ENCODE results near the gene IL9R.

IL9R gene

DNA sequence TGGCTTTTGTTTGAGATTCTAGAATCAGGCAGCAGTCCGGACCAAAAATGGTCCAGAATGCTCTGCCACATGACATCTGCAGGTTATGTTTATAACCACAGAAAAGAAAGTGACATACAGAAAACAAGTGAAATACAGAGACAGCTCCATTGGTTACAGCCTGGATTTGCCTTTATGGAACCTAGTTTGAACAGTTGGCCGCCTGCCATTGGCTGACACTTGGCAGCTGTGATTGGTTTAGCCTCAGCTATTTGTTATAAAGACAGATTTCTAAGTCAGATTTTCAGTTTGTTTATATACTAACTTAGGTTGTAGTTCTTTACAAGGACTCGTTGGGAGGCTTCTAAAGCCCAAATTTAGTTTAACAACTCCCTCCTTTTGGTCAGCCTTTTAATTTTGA lies 40.8 kb upstream of the IL9R start:
- no peak for TF ChIP-seq CTCF (conservative IDR thresholded peaks at IDR 0.05; ENCODE audit: low read depth, low read length)
- DNase-seq (ENCODE audit: low read depth) = peak; percentile 2
- H3K4me3 ChIP-seq (ENCODE audit: low read depth, low read length) = no peak overlapping the region

DNA sequence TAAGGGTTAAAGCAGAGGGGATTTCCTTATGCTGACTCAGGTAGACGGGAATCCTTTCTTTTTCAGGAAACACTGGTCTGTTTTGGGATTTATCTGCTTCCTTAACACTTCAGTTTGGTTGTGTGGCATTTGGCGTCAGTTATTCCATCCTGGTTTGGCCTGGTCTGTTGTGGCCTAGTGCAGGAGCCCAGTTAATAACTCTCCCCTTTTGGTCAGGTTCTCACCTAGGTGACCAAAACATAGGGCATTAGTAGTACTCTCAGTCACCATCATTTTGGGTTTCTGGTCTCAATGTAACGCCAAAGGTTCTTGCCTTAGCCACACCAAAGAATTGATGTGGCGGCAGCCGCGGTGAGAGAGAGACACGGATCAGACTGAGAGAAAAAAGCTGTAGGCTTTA lies 39.7 kb upstream of the IL9R start:
- DNase-seq (ENCODE audit: low read depth) = no peak
- no peak overlapping the region for H3K4me3 ChIP-seq (ENCODE audit: low read depth, low read length)
- TF ChIP-seq CTCF (conservative IDR thresholded peaks at IDR 0.05; ENCODE audit: low read depth, low read length) = no peak

DNA sequence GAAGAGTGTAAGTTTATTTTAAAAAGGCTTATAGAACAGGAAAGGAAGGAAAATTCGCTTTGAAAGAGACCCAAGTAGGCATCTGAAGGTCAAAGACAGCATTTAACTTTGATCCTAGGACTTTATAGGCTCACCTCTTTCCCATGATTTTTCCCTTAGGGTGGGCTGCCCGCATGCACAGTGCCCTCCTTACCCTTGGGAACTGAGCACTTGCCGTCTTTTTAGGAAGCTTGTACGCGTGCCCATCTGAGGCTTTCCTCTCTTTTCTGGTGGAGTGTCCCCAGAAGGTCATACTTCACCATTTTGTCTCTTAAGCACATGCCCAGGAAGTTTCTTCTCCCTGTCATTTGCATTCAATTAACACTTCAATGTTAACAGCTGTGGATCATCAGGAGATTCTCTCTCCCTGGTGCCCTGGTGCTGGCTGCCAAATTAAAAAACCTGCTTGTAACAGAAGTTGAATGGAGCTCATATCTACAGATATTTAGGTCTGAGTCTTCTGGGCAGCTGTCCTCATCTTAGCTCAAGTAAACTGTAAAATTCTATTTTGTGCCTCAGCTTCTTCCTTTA lies 38.4 kb upstream of the IL9R start:
- no peak for DNase-seq (ENCODE audit: low read depth)
- TF ChIP-seq CTCF (conservative IDR thresholded peaks at IDR 0.05; ENCODE audit: low read depth, low read length) = no peak
- H3K4me3 ChIP-seq (ENCODE audit: low read depth, low read length) = no peak overlapping the region

- DNase-seq (ENCODE audit: low read depth) = no peak
- no peak for TF ChIP-seq CTCF (conservative IDR thresholded peaks at IDR 0.05; ENCODE audit: low read depth, low read length)
- no peak overlapping the region for H3K4me3 ChIP-seq (ENCODE audit: low read depth, low read length)
Measured at GRCh38 chrX:155962906-155963305, 34.6 kb upstream of the IL9R start.

DNA sequence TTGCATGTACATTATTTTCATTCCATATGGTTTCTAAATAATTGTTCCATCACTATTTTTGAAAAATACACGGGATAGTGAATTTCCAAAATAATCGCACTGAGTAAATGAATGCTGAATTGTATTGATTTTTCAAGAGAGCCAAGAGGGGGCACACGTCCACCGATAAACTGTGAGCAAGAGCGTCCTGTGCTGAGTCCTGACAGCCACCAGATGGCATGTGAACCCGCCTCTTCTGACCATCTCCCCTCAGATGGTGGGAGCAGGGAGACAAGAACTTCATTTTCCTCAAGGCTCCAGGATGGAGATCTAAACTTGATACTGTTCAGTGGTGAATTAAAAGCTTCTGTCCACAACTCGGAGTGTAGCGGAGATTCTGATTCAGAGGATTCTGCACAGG lies 30.6 kb upstream of the IL9R start:
- DNase-seq (ENCODE audit: low read depth) = peak; percentile 23
- peak; percentile 41 for TF ChIP-seq CTCF (conservative IDR thresholded peaks at IDR 0.05; ENCODE audit: low read depth, low read length)
- no peak overlapping the region for H3K4me3 ChIP-seq (ENCODE audit: low read depth, low read length)

GRCh38 chrX:155967653-155968325 lies 29.7 kb upstream of the IL9R start:
- DNase-seq (ENCODE audit: low read depth) = no peak
- no peak for TF ChIP-seq CTCF (conservative IDR thresholded peaks at IDR 0.05; ENCODE audit: low read depth, low read length)
- no peak overlapping the region for H3K4me3 ChIP-seq (ENCODE audit: low read depth, low read length)

DNA sequence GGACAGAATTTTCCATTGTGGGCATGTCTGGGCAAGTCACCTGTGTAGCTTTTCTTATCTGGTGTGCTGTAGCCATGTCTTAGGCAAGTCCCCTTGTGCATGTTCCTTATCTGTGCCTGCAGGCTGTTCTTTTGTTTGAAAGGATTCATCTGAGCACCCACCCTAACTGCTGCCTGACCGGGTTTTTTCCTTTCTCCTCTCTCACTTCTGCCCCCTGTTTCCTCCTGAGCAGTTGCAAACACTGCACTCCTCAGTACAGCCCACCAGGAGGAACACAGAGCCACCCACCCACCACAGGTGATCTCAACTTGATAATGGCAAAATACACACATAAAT lies 29.2 kb upstream of the IL9R start:
- H3K4me3 ChIP-seq (ENCODE audit: low read depth, low read length) = no peak overlapping the region
- no peak for DNase-seq (ENCODE audit: low read depth)
- TF ChIP-seq CTCF (conservative IDR thresholded peaks at IDR 0.05; ENCODE audit: low read depth, low read length) = no peak

All from choroid plexus epithelial cell (primary cell).